ENCODE results near the gene VAMP1. TPM values are rescaled to one million over a fixed set of nuclear protein-coding genes. Genes with fewer than 3 reads are reported as not detected.
"Not testable (repeated sequence)": the region's sequence is repeated elsewhere in the genome, so short reads cannot be mapped to it uniquely, and the experiment has no call there.

Gene VAMP1
- total RNA-seq, 1 experiment from 2014 or later, result 9.1 TPM

- Histone ChIP-seq H3K27ac (no peak overlapping the region), H3K36me3 (ENCODE audit: low read depth) (no peaks in the 10 kb centered on the region), H3K4me3 (no peak overlapping the region), H3K9me2 (ENCODE audit: insufficient read depth) (no peaks in the 10 kb centered on the region), H3K9me3 (ENCODE audit: insufficient read depth, low read depth) (no peaks in the 10 kb centered on the region), H3K4me2 (no peak overlapping the region), H3F3A (ENCODE audit: insufficient read depth, low read depth) (peaks cover 41% of the 10 kb centered on the region), H3K27me3 (ENCODE audit: insufficient read depth, low read depth) (no peaks in the 10 kb centered on the region), H4K20me1 (ENCODE audit: insufficient read depth) (no peaks in the 10 kb centered on the region), H3K79me2 (ENCODE audit: low read depth) (no peaks in the 10 kb centered on the region), H2AFZ (no peak overlapping the region; the same call in 1 of the 2 replicates), H3K4me1 (replicated peaks; ENCODE audit: insufficient read depth) (peaks cover 29% of the 10 kb centered on the region)
- ChIA-PET POLR2A (ENCODE audit: unreplicated experiment) (no interaction called here), CTCF (no interaction called here)
- intact Hi-C loops (cut with micrococcal nuclease; ENCODE audit: unreplicated experiment), result loop anchor here (5.0 kb wide), 1 partner anchor 254 kb away; the partner anchor contains the start of gene ZNF384
- no peak for DNase-seq
- BruUV-seq (replicated peaks), result no TSS peak
- TF ChIP-seq CTCF (conservative IDR thresholded peaks at IDR 0.05), result no peak
- TF ChIP-seq EZH2 (IDR thresholded peaks at IDR 0.05; ENCODE audit: low read depth), result no peak
Observed at GRCh38 chr12:6432991-6433390, 37.5 kb downstream of the VAMP1 start.

GRCh38 chr12:6430124-6430989, 40.1 kb downstream of the VAMP1 start:
- Histone ChIP-seq H2AFZ (peak overlapping the region; percentile 89), H4K20me1 (ENCODE audit: insufficient read depth) (no peaks in the 10 kb centered on the region), H3K27ac (peak overlapping the region; percentile 98), H3K36me3 (ENCODE audit: low read depth) (no peaks in the 10 kb centered on the region), H3F3A (ENCODE audit: insufficient read depth, low read depth) (peaks cover 41% of the 10 kb centered on the region), H3K4me1 (replicated peaks; ENCODE audit: insufficient read depth) (peaks cover 29% of the 10 kb centered on the region), H3K4me3 (peak overlapping the region; percentile 37), H3K9me3 (ENCODE audit: insufficient read depth, low read depth) (no peaks in the 10 kb centered on the region), H3K9me2 (ENCODE audit: insufficient read depth) (no peaks in the 10 kb centered on the region), H3K27me3 (ENCODE audit: insufficient read depth, low read depth) (no peaks in the 10 kb centered on the region), H3K79me2 (ENCODE audit: low read depth) (no peaks in the 10 kb centered on the region), H3K4me2 (peak overlapping the region; percentile 75)
- TSS peak; percentile 100 for BruUV-seq (replicated peaks)
- peak; percentile 97 to 98 for DNase-seq
- ChIA-PET CTCF (no interaction called here), POLR2A (ENCODE audit: unreplicated experiment) (no interaction called here)
- TF ChIP-seq CTCF (conservative IDR thresholded peaks at IDR 0.05) (no peak), EZH2 (IDR thresholded peaks at IDR 0.05; ENCODE audit: low read depth) (no peak)
- intact Hi-C loops (cut with micrococcal nuclease; ENCODE audit: unreplicated experiment), result loop anchor here (1.0 to 5.0 kb wide), 6 partner anchors 21 to 257 kb away; partner anchors contain the start of genes MRPL51 and ZNF384

- no peak overlapping the region for H3K4me2 ChIP-seq
- intact Hi-C loops (cut with micrococcal nuclease; ENCODE audit: unreplicated experiment), result no loop called here
- H2AFZ ChIP-seq, result no peak overlapping the region
- H3K9me3 ChIP-seq (ENCODE audit: insufficient read depth, low read depth), result no peaks in the 10 kb centered on the region
- ChIA-PET POLR2A (ENCODE audit: unreplicated experiment) (no interaction called here), CTCF (no interaction called here)
- H3K4me1 ChIP-seq (replicated peaks; ENCODE audit: insufficient read depth), result peaks cover 32% of the 10 kb centered on the region
- H3K4me3 ChIP-seq, result no peak overlapping the region
- no peaks in the 10 kb centered on the region for H3K36me3 ChIP-seq (ENCODE audit: low read depth)
- H3K27me3 ChIP-seq (ENCODE audit: insufficient read depth, low read depth), result no peaks in the 10 kb centered on the region
- no peak overlapping the region for H3K27ac ChIP-seq
- H4K20me1 ChIP-seq (ENCODE audit: insufficient read depth), result no peaks in the 10 kb centered on the region
- TF ChIP-seq EZH2 (IDR thresholded peaks at IDR 0.05; ENCODE audit: low read depth) (no peak), CTCF (conservative IDR thresholded peaks at IDR 0.05) (no peak)
- H3K9me2 ChIP-seq (ENCODE audit: insufficient read depth), result no peaks in the 10 kb centered on the region
- peaks cover 41% of the 10 kb centered on the region for H3F3A ChIP-seq (ENCODE audit: insufficient read depth, low read depth)
- H3K79me2 ChIP-seq (ENCODE audit: low read depth), result no peaks in the 10 kb centered on the region
- BruUV-seq (replicated peaks), result no TSS peak
- DNase-seq, result no peak
Observed at GRCh38 chr12:6428326-6428725, 42.2 kb downstream of the VAMP1 start.

- H3K79me2 ChIP-seq (ENCODE audit: low read depth); H4K20me1 ChIP-seq (ENCODE audit: insufficient read depth); H3K27ac ChIP-seq; H3K4me2 ChIP-seq; BruUV-seq (replicated peaks); H3K36me3 ChIP-seq (ENCODE audit: low read depth); POLR2A ChIA-PET (ENCODE audit: unreplicated experiment); intact Hi-C loops (cut with micrococcal nuclease; ENCODE audit: unreplicated experiment); H3K4me3 ChIP-seq; CTCF ChIA-PET; DNase-seq; H3K9me3 ChIP-seq (ENCODE audit: insufficient read depth, low read depth); H3K27me3 ChIP-seq (ENCODE audit: insufficient read depth, low read depth); H2AFZ ChIP-seq; H3K9me2 ChIP-seq (ENCODE audit: insufficient read depth): not testable (repeated sequence)
- Histone ChIP-seq H3K4me1 (replicated peaks; ENCODE audit: insufficient read depth) (peaks cover 32% of the 10 kb centered on the region), H3F3A (ENCODE audit: insufficient read depth, low read depth) (peaks cover 41% of the 10 kb centered on the region)
Observed at GRCh38 chr12:6427796-6428195, 42.7 kb downstream of the VAMP1 start.
